Karpas-422 (cell line): ENCODE measurements around the gene TMUB1. TPM values are rescaled to one million over a fixed set of nuclear protein-coding genes. Genes with fewer than 3 reads are reported as not detected.

Experiments used
- DNase-seq: peaks from one replicate; pipeline ENCODE4 v3.0.0-alpha.2; 2015
- H2AFZ ChIP-seq: fragments of 200-600 bp; sonication (generic); 2 replicates; pipeline ENCODE4 v1.6.1; 2014; ENCODE audit warnings: antibody characterized with exemption, low read length, mixed read lengths
- H3K27ac ChIP-seq: fragments of 200-600 bp; sonication (generic); 2 replicates; pipeline ENCODE4 v1.5.1; 2014; ENCODE audit warnings: mild to moderate bottlenecking, low read length, moderate library complexity
- H3K27me3 ChIP-seq: fragments of 200-600 bp; sonication (generic); 2 replicates; pipeline ENCODE4 v1.6.1; 2014; ENCODE audit warnings: low read length, mixed read lengths
- H3K36me3 ChIP-seq: fragments of 200-600 bp; sonication (generic); 2 replicates; pipeline ENCODE4 v1.6.1; 2014; ENCODE audit warnings: low read length, mixed read lengths; ENCODE audit not compliant: insufficient read depth
- H3K4me1 ChIP-seq: fragments of 200-600 bp; sonication (generic); 2 replicates; pipeline ENCODE4 v1.6.1; 2014; ENCODE audit warnings: mild to moderate bottlenecking, low read length, mixed read lengths
- H3K4me2 ChIP-seq: fragments of 200-600 bp; sonication (generic); 2 replicates; pipeline ENCODE4 v1.6.1; 2014; ENCODE audit warnings: low read length, low read depth, mild to moderate bottlenecking; ENCODE audit not compliant: poor library complexity, severe bottlenecking
- H3K4me3 ChIP-seq: fragments of 200-600 bp; sonication (generic); 2 replicates; pipeline ENCODE4 v1.5.1; 2014; ENCODE audit warnings: mild to moderate bottlenecking, antibody characterized with exemption, low read length, mixed read lengths
- H3K79me2 ChIP-seq: fragments of 200-600 bp; sonication (generic); 2 replicates; pipeline ENCODE4 v1.6.1; 2014; ENCODE audit warnings: mild to moderate bottlenecking, low read length, mixed read lengths
- H3K9ac ChIP-seq: fragments of 200-600 bp; sonication (generic); 2 replicates; pipeline ENCODE4 v1.6.0; 2014; ENCODE audit warnings: low read length
- H3K9me2 ChIP-seq: fragments of 200-600 bp; sonication (generic), shearing (Covaris generic); replicated peaks from 2 replicates; pipeline ENCODE4 v1.6.0; 2014; ENCODE audit warnings: mild to moderate bottlenecking, low read length, moderate library complexity; ENCODE audit not compliant: insufficient read depth
- H3K9me3 ChIP-seq: fragments of 300-700, 200-600 bp; sonication (generic); 2 replicates; pipeline ENCODE4 v1.6.1; 2014; ENCODE audit warnings: low read length, mixed read lengths
- H4K20me1 ChIP-seq: fragments of 200-600 bp; sonication (generic); 2 replicates; pipeline ENCODE4 v1.6.1; 2014; ENCODE audit warnings: mild to moderate bottlenecking, antibody characterized with exemption, low read length, low read depth; ENCODE audit not compliant: insufficient read depth
- total RNA-seq: library from RNA; depleted of rRNA; stranded (reverse); fragments of >200 nt; shearing (Covaris generic); gene quantifications from 2 replicates; pipeline ENCODE4 v1.2.3, GENCODE V29; 2014; ENCODE audit warnings: low replicate concordance

The TMUB1 gene
- total RNA-seq, 1 experiment from 2014 or later = 30.9 TPM

DNA sequence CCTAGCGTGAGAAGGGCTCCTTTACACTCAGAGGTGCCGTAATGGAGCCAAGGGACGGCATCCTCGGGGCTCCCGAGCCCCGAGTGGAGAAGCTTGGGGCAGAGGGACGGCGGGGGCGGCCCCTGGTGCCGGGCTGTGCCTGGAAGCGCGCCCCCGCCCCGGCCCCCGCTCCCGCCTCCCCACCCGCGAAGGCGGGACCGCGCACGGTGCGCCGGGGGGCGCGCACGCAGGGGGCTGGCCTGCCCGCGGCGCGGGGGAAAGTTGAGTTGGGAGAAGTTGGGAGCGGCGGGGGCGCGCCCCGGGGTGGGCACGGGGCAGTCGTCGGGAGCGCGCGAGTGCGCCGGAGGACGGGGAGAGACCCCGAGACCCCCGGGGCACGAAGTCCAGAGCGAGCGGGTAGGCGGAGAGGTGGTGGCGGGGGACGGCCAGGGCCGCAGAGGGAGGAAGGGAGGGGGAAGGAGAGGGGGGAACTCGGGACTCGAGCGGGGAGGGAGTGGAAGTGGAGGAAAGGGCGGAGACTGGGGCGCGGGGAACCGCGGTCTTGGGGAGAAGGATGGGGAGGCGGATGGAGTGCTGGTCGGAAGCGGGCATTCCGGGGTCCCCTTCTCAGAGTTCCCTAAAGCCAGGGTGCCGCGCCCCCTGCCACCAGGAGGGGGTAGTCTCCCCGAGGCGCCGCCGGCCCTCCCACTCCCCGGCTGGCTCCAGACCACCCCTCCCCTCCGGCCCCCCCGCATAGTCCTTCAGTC, 23.8 kb downstream of the TMUB1 start, which contains the start of gene SLC4A2:
Gene SLC4A2, plus strand, starts transcription at position 223 of the 746 bp plus-strand sequence. CDS start 2,399 bp downstream, outside the sequence.
- H3K9me2 ChIP-seq = no peaks in the 10 kb centered on the region
- H3K9ac ChIP-seq = peak within 1 kb of the TSS; percentile 89
- peak within 1 kb of the TSS; percentile 76; the same call in 1 of the 2 replicates for H2AFZ ChIP-seq
- H3K9me3 ChIP-seq = no peaks in the 10 kb centered on the region
- H3K27ac ChIP-seq = peak within 1 kb of the TSS; percentile 82
- H3K79me2 ChIP-seq = peaks cover 32% of the 10 kb centered on the region
- no peaks in the 10 kb centered on the region for H3K36me3 ChIP-seq
- peaks cover 31% of the 10 kb centered on the region for H3K4me1 ChIP-seq
- peak; percentile 90 for DNase-seq
- H3K4me2 ChIP-seq = peak within 1 kb of the TSS; percentile 73
- H4K20me1 ChIP-seq = 0 out of 2 replicates have a peak, but pooled peaks cover 5% of the 10 kb centered on the region
- H3K27me3 ChIP-seq = no peaks in the 10 kb centered on the region
- H3K4me3 ChIP-seq = peak within 1 kb of the TSS; percentile 87

DNA sequence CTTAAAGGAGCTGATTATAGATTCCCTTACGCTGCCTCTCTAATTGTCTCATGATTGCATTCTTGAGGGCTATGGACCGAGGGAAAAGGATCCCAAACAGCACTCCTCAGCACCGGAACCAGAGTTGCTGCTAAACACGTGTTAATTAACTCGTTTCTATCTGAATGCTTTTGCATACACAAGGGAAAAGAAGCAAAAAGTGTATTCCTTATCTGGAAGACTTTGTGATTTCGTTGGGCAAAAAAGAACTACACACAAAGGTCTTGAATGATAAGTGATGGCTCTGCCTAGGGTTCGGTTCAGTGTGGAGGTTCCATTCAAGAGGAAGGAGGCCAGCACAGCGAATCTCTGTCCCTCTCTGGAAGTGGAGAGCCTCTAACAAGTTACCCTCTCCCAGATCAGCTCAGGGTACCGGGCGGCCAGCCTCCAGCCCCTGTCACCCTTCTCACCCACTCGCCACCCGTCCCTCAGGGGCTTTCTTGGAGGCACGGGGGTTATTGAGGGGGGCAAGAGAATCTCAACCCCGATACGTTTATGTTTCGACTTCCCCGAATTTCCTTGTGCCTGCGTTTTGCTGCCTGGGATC, 24.4 kb downstream of the TMUB1 start:
- Histone ChIP-seq H3K36me3 (no peaks in the 10 kb centered on the region), H3K9me2 (no peaks in the 10 kb centered on the region), H3K9ac (peak overlapping the region; percentile 89), H3K27me3 (no peaks in the 10 kb centered on the region), H3K4me3 (peak overlapping the region; percentile 87), H3K27ac (peak overlapping the region; percentile 82), H4K20me1 (0 out of 2 replicates have a peak, but pooled peaks cover 5% of the 10 kb centered on the region), H3K4me2 (peak overlapping the region; percentile 73), H3K4me1 (peaks cover 31% of the 10 kb centered on the region), H3K9me3 (no peaks in the 10 kb centered on the region), H2AFZ (peak overlapping the region; percentile 70; the same call in 1 of the 2 replicates), H3K79me2 (peaks cover 32% of the 10 kb centered on the region)
- DNase-seq = peak; percentile 71

DNA sequence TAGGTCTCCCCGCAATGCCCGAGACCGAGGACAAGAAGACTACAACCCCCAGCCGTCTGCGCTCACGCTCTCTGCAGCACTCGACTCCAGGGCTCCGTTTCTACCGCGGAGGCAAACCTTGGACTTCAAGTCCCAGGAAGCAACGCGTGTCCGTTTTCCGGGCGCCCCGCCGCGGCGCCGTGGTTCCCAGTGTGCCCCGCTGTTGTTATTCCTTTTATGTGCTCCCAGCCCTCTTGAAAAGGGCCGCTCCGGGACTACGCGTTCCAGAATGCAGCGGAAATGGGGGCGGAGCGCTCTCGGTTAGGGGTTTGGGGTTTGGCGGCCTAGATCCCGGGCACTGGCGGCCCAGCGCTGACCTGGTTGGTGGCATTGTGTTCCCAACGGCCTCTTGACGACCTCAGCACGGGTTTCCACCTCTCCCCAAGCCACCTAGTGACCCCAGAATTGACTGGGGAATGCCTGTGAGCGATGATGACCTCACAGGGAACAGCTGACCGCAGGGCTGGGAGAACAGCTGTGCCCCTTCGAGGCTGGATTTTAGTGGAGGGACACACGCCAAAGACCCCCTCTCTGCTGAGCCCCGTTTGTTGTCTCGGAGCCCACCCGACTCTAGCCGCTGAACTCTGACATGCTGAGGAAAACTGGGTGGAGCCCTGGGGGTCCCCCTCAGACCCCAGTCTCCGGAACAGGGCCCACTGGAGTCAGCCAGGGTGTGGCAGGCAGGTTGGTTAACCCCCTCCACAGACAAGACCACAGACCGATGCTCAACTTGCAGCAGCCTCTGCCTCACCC, 25.1 kb downstream of the TMUB1 start:
- peaks cover 31% of the 10 kb centered on the region for H3K4me1 ChIP-seq
- H3K9ac ChIP-seq = peak overlapping the region; percentile 89
- no peaks in the 10 kb centered on the region for H3K36me3 ChIP-seq
- H3K27ac ChIP-seq = peak overlapping the region; percentile 82
- no peaks in the 10 kb centered on the region for H3K9me3 ChIP-seq
- peak overlapping the region; percentile 87 for H3K4me3 ChIP-seq
- peak overlapping the region; percentile 82 for H3K4me2 ChIP-seq
- H3K27me3 ChIP-seq = no peaks in the 10 kb centered on the region
- peak overlapping the region; percentile 39; the same call in 1 of the 2 replicates for H2AFZ ChIP-seq
- DNase-seq = peak; percentile 99
- H3K9me2 ChIP-seq = no peaks in the 10 kb centered on the region
- 0 out of 2 replicates have a peak, but pooled peaks cover 5% of the 10 kb centered on the region for H4K20me1 ChIP-seq
- peaks cover 32% of the 10 kb centered on the region for H3K79me2 ChIP-seq

DNA sequence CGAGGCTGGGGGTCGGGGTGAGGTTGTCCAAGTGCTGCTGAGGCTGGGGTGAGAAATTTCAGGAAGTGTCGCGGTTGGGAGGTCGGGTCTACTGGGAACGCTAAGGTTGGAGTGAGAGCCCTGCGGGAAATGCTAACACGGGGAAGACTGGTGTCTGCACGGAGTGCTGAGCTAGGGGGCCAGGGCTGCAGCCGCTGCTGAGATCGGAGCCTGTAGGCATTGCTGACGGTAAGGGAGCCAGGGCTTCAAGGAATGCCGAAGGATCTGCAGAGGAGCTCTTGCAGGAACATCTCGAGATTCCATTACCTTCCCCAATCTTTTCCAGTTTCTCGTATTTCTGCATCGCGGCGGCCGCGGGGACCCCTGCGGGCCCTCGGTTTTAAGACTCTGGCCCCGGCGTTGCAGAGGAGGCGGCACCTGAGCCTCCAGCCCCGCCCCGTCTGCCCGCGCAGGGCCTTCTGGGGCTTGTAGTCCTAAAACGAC, 25.7 kb downstream of the TMUB1 start, which contains the start of gene CDK5:
Gene CDK5, minus strand, starts transcription at position 392 of the 483 bp plus-strand sequence. Its CDS starts 49 bp downstream, at position 343.
- 0 out of 2 replicates have a peak, but pooled peaks cover 5% of the 10 kb centered on the region for H4K20me1 ChIP-seq
- H3K27ac ChIP-seq = peak within 1 kb of the TSS; percentile 82
- no peaks in the 10 kb centered on the region for H3K9me3 ChIP-seq
- H3K9ac ChIP-seq = peak within 1 kb of the TSS; percentile 89
- H3K27me3 ChIP-seq = no peaks in the 10 kb centered on the region
- peak within 1 kb of the TSS; percentile 82 for H3K4me2 ChIP-seq
- no peak for DNase-seq
- H2AFZ ChIP-seq = peak within 1 kb of the TSS; percentile 49; the same call in 1 of the 2 replicates
- H3K4me1 ChIP-seq = peaks cover 31% of the 10 kb centered on the region
- peaks cover 32% of the 10 kb centered on the region for H3K79me2 ChIP-seq
- H3K36me3 ChIP-seq = no peaks in the 10 kb centered on the region
- peak within 1 kb of the TSS; percentile 87 for H3K4me3 ChIP-seq
- H3K9me2 ChIP-seq = no peaks in the 10 kb centered on the region

DNA sequence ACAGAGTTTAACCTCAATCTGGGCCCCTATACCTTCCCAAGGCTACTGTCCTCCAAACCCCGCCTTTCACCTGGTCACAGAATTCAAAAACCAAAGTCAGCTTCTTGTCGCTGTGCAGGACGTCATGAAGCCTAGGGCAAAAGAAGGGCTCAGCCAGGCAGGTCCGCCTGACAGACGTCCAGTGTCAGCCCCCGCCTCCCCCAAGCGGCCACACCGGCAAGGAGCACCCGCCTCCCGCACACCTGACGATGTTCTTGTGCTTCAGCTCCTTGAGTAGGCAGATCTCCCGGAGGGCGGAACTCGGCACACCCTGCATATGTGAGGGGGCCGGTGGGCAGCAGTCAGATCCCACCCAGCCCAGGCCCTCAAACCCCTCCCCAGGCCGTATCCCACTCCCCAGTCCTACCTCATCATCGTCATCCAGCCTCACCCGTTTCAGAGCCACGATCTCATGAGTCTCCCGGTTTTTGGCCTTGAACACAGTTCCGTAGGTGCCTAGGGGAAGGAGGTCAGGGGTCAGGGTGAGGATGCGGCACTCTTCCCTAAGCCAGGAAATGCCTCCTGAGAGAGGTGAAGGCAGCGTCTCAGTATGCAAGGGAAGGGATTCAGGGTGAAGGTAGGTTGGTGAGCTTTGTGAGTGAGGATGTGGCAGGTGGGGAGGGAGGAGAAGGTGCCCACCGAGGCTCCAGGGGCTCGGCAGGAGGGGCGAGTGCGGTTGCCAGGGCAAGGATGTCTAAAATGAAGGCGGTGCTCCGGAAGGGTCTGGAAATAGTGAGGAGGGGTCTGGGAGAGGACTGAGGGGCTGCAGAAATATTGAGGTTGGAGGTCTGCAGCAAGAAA, 26.4 kb downstream of the TMUB1 start:
- no peaks in the 10 kb centered on the region for H3K9me3 ChIP-seq
- peak; percentile 46 for DNase-seq
- H2AFZ ChIP-seq = no peak overlapping the region
- peaks cover 25% of the 10 kb centered on the region for H3K79me2 ChIP-seq
- H3K9ac ChIP-seq = peak overlapping the region; percentile 88
- H3K27me3 ChIP-seq = no peaks in the 10 kb centered on the region
- H3K4me2 ChIP-seq = peak overlapping the region; percentile 82
- no peaks in the 10 kb centered on the region for H3K9me2 ChIP-seq
- H3K4me1 ChIP-seq = peaks cover 31% of the 10 kb centered on the region
- peak overlapping the region; percentile 87 for H3K4me3 ChIP-seq
- 0 out of 2 replicates have a peak, but pooled peaks cover 5% of the 10 kb centered on the region for H4K20me1 ChIP-seq
- no peaks in the 10 kb centered on the region for H3K36me3 ChIP-seq
- H3K27ac ChIP-seq = no peak overlapping the region

DNA sequence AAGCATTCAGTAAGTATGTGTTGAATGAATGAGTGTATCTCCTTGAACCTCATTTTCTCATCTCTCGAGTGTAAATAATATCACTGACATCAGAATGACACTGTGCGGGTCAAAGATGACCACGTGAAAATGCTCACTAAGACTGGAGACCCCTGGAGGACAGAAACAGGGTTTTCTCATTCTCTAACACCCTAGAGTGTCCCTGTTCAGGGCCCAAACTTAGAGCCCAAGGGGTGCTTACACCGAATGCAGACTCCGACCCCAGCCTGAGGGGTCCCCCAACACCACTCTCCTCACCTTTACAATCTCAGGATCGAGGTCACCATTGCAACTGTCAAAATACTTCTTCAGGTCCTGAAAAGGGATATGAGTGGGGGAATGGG, 27.0 kb downstream of the TMUB1 start:
- H2AFZ ChIP-seq = no peak overlapping the region
- H3K9ac ChIP-seq = no peak overlapping the region
- DNase-seq = no peak
- no peaks in the 10 kb centered on the region for H3K27me3 ChIP-seq
- H3K4me3 ChIP-seq = no peak overlapping the region
- H3K9me2 ChIP-seq = no peaks in the 10 kb centered on the region
- H3K9me3 ChIP-seq = no peaks in the 10 kb centered on the region
- H3K36me3 ChIP-seq = no peaks in the 10 kb centered on the region
- H3K4me1 ChIP-seq = peaks cover 28% of the 10 kb centered on the region
- H3K4me2 ChIP-seq = peak overlapping the region; percentile 82
- H3K79me2 ChIP-seq = peaks cover 19% of the 10 kb centered on the region
- 0 out of 2 replicates have a peak, but pooled peaks cover 1% of the 10 kb centered on the region for H4K20me1 ChIP-seq
- no peak overlapping the region for H3K27ac ChIP-seq

DNA sequence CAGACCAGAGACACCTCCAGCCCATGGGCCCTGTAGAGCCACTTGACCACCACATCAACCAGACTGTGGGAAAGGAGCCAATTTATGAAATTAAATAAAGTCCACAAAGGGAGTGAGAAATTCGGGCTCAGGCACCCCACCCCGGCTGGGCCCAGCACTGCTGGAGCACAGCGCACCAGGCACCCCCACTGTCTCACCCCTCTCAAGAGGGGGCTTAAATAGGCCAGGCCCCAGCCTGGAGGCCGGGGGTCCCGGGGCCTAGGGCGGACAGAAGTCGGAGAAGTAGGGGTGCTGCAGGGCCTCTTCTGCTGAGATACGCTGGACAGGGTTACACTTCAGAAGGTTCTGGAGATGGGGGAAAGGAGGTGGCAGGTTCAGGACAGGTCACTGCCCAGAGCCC, 29.5 kb downstream of the TMUB1 start:
- DNase-seq = no peak
- Histone ChIP-seq H3K9me2 (no peaks in the 10 kb centered on the region), H2AFZ (no peak overlapping the region), H3K27ac (no peak overlapping the region), H3K9ac (no peak overlapping the region), H3K27me3 (no peaks in the 10 kb centered on the region), H3K4me3 (no peak overlapping the region), H3K36me3 (no peaks in the 10 kb centered on the region), H3K4me1 (peaks cover 15% of the 10 kb centered on the region), H3K4me2 (no peak overlapping the region), H3K79me2 (peaks cover 4% of the 10 kb centered on the region; the same call in 1 of the 2 replicates), H4K20me1 (no peaks in the 10 kb centered on the region), H3K9me3 (no peaks in the 10 kb centered on the region)
